Right ventricle myocardium inferior (tissue), 1 donor: ENCODE data around the gene OR8S1. TPM values are rescaled to one million over a fixed set of nuclear protein-coding genes. Genes with fewer than 3 reads are reported as not detected.
"Not testable (repeated sequence)": the region's sequence is repeated elsewhere in the genome, so short reads cannot be mapped to it uniquely, and the experiment has no call there.

Experiments
- ATAC-seq: fragments of 200-7000 bp; cut with Tn5 transposase; one replicate; pipeline ENCODE4 v1.9.1; 2020; ENCODE audit warnings: mild to moderate bottlenecking, moderate library complexity
- DNase-seq: peaks from one replicate; pipeline ENCODE4 v3.0.0; 2021; ENCODE audit errors: missing footprints
- intact Hi-C: fragments of 100-400 bp; cut with DNase I; formaldehyde crosslinking; loops from one replicate; pipeline ENCODE4 v1.11.0; 2022
- long read RNA-seq: library from polyadenylated mRNA; unstranded; transcript quantifications from one replicate; pipeline ENCODE4 v2.0.0, GENCODE V29; 2021
- total RNA-seq: library from RNA; stranded (reverse); fragmentation: NEBNext Ultra II Directional; extraction: Animal tissue kit (Norgen Biotek cat#: 25700); gene quantifications from one replicate; pipeline ENCODE4 v1.2.1, GENCODE V29; 2021
- donor health status: DM: no; HTN: yes; CAD: no; lungs with severe emphysema.

Gene OR8S1, protein sequence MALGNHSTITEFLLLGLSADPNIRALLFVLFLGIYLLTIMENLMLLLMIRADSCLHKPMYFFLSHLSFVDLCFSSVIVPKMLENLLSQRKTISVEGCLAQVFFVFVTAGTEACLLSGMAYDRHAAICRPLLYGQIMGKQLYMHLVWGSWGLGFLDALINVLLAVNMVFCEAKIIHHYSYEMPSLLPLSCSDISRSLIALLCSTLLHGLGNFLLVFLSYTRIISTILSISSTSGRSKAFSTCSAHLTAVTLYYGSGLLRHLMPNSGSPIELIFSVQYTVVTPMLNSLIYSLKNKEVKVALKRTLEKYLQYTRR
- not detected for total RNA-seq
- long read RNA-seq = 0 reads

- no peak for ATAC-seq
- intact Hi-C loops = no loop called here
Measured at GRCh38 chr12:48525332-48525731, at the start of gene OR8S1. Gene OR8S1, plus strand, starts transcription at chr12:48525632. Its CDS starts 0 bp downstream, at chr12:48525632.

GRCh38 chr12:48482198-48482597 lies 43.2 kb upstream of the OR8S1 start, which contains the start of gene C12orf54:
Gene C12orf54, plus strand, starts transcription at chr12:48482498. Its CDS starts 799 bp downstream, at chr12:48483297.
- no peak for DNase-seq
- intact Hi-C loops = no loop called here
- no peak for ATAC-seq

More at GRCh38 chr12:48525332-48525731, at the start of gene OR8S1:
- DNase-seq = no peak

DNA sequence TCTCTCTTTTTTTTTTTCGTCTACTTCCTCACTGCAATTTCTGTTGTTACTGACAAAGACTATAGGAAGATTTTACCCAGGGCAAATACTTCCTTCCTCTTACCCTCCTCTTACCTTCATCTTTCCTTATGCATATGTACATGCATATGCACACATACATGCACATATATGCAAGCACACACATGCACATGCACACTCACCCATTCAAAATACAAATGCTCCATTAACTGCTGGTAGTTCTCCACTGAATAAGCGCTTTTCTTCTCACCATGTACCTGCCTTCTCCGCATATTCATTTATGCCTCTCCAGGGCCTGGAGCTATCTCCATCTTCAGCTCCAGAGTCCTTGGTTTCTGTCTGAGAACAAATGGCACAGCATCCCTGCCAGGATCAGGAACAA lies 42.5 kb upstream of the OR8S1 start:
- intact Hi-C loops = no loop called here
- ATAC-seq (no peak), DNase-seq (no peak)

- no peak for ATAC-seq
- no peak for DNase-seq
- intact Hi-C loops = no loop called here
Measured at GRCh38 chr12:48486261-48486660, 39.2 kb upstream of the OR8S1 start.

DNA sequence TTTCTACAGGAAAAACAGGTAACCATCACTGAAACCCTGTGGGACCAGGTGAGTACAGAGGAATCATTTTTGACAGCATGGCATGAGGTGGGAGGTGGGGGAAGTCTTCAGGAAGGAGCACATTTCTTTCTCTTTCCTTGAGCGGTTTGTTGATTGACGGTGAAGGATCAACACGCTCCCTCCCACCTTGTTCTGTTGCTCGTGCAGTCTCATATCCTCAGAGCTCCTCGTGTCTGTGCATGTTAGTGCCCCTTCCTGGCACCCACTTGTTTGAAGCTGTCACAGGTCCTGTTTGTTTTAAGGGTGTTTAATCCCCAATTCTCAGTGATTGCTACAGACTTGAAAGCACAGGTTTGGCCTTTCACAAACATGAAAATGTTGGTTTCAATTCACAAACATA lies 38.8 kb upstream of the OR8S1 start:
- ATAC-seq = no peak
- no peak for DNase-seq
- intact Hi-C loops = no loop called here

DNA sequence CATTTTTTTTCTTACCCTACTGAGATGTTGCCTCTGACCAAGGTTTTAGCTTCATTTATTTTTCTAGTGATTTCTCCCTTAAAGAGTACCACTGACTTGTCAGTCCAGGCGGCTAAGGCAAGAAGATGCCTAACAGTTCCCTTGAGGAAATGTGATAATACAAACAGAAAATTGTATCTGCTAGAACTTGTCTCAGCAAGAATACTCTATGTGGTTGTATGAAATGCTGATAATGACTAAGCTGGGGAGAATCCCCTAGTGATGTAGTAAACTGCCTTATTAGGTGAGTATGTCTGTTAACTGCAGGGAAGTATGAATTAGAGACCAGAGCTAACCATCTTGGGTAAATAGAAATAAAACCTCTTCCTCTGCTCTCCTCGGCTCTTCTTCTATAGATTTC lies 36.4 kb upstream of the OR8S1 start:
- ATAC-seq (no peak), DNase-seq (no peak)
- intact Hi-C loops = no loop called here

GRCh38 chr12:48489456-48489855 lies 36.0 kb upstream of the OR8S1 start:
- DNase-seq, ATAC-seq, intact Hi-C loops: not testable (repeated sequence)

GRCh38 chr12:48500281-48500680 lies 25.2 kb upstream of the OR8S1 start:
- ATAC-seq, DNase-seq, intact Hi-C loops: not testable (repeated sequence)

GRCh38 chr12:48506836-48507235 lies 18.6 kb upstream of the OR8S1 start:
- DNase-seq, ATAC-seq, intact Hi-C loops: not testable (repeated sequence)

- no peak for ATAC-seq
Measured at GRCh38 chr12:48508987-48509386, 16.4 kb upstream of the OR8S1 start.

GRCh38 chr12:48510111-48510510 lies 15.3 kb upstream of the OR8S1 start:
- ATAC-seq = no peak
- DNase-seq = no peak
- intact Hi-C loops = no loop called here

More at GRCh38 chr12:48508987-48509386, 16.4 kb upstream of the OR8S1 start:
- intact Hi-C loops = no loop called here
- DNase-seq = no peak

GRCh38 chr12:48512855-48513254 lies 12.6 kb upstream of the OR8S1 start:
- no peak for ATAC-seq
- DNase-seq = no peak
- intact Hi-C loops = no loop called here

DNA sequence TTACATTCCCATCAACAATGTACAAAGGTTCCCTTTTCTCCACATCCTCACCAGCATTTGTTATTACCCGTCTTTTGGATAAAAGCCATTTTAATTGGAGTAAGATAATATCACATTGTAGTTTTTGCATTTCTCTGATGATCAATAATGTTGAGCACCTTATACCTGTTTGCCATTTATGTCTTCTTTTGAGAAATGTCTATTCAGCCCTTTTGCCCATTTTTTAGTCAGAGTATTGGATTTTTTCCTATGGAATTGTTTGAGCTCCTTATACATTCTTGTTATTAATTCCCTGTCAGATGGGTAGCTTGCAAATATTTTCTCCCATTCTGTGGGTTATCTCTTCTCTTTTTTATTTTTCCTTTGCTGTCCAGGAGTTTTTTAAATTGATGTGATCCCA lies 10.7 kb upstream of the OR8S1 start:
- DNase-seq (no peak), ATAC-seq (no peak)
- intact Hi-C loops = no loop called here

DNA sequence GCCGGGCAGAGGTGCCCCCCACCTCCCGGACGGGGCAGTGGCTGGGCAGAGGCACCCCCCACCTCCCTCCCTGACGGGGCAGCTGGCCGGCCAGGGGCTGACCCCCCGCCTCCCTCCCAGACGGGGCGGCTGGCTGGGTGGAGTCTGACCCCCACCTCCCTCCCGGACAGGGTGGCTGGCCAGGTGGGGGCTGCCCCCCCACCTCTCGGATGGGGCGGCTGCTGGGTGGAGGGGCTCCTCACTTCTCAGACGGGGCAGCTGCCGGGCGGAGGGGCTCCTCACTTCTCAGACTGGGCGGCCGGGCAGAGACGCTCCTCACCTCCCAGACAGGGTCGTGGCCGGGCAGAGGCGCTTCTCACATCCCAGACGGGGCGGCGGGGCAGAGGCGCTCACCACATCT lies 5.1 kb upstream of the OR8S1 start:
- intact Hi-C loops, ATAC-seq, DNase-seq: not testable (repeated sequence)

DNA sequence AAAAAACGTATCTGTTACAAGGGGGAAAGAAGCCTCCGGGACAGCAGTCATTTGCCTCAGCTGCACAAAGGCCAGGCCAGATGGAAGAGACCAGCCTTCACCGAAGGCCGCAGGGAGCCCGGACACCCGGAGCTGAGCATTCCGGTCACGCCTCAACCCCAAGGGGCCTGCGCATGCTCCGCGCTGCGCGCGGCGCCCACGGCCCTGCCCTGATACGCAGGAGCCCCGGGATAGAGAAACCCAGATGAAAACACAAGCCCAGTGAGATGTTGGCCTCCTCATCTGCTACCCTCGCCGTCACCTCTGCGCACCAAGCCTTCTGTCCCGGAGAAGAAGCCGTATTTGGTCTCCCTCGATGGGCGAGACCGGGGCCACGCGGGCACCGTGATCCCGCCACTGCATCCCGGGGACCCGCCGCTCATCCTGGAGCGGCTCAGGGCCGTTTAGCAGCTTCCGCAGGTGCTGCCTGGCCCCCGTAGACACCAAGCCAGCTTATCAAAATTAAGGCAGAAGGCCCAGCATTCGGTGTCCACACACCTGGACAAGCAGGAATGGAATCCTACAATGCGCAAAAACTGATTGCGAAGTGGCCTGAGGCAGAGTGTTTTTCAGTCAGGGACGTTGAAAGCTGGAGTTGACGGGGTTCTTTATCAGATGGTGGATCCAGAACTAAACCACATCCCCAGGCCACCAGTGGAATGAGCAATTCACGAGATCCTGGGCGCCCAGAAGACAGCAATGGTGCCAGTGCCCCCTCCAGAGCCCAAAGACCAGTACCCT lies 2.6 kb downstream of the OR8S1 start:
- no peak for ATAC-seq
- no peak for DNase-seq
- intact Hi-C loops = no loop called here

DNA sequence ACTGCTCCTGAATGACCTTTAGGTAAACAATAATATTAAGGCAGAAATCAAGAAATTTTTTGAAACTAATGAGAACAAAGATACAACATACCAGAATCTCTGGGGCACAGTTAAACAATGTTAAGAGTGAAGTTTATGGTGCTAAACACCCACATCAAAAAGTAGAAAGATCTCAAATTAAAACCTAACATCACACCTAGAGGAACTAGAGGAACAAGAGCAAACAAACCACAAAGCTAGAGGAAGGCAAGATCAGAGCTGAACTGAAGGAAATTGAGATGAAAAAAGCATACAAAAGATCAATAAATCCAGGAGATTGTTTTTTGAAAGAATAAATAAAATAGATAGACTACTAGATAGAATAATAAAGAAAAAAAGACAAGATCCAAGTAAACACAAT lies 7.2 kb downstream of the OR8S1 start:
- intact Hi-C loops = no loop called here
- no peak for ATAC-seq

GRCh38 chr12:48536602-48537001 lies 11.2 kb downstream of the OR8S1 start:
- intact Hi-C loops = no loop called here
- ATAC-seq (no peak), DNase-seq (no peak)

More for the DNA sequence above, 7.2 kb downstream of the OR8S1 start:
- DNase-seq = no peak

DNA sequence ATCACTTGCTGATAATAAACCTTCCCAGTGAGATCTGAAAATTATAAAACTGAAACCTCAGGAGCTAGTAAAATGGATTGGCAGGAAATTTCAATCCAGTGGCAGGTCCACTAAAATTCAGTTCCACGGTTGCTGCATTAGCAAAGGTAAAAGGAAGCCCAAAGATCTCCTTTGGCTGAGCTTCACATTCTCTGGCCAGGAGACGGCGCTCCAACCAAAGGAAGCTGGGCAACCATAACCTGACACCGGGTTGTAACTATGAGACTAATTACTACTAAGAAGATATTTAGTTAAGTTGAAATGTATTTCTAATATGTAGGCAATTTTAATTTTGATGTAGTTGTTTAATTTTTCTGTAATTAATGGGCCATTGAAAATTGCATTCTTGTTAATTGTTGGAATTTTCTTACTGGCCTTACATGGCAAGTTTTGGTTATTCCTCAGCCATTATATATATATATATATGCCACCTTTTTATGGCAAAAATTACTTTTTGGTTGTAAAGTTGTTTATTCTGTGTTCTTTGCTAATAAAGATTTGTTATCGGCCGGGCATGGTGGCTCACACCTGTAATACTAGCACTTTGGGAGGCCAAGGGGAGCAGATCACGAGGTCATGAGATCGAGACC lies 17.0 kb downstream of the OR8S1 start:
- intact Hi-C loops = no loop called here
- no peak for ATAC-seq
- DNase-seq = no peak

- ATAC-seq (no peak), DNase-seq (no peak)
- intact Hi-C loops = no loop called here
Measured at GRCh38 chr12:48545833-48546469, 20.5 kb downstream of the OR8S1 start.
